ENCODE measurements around the gene PRADC1.

PRADC1 gene

DNA sequence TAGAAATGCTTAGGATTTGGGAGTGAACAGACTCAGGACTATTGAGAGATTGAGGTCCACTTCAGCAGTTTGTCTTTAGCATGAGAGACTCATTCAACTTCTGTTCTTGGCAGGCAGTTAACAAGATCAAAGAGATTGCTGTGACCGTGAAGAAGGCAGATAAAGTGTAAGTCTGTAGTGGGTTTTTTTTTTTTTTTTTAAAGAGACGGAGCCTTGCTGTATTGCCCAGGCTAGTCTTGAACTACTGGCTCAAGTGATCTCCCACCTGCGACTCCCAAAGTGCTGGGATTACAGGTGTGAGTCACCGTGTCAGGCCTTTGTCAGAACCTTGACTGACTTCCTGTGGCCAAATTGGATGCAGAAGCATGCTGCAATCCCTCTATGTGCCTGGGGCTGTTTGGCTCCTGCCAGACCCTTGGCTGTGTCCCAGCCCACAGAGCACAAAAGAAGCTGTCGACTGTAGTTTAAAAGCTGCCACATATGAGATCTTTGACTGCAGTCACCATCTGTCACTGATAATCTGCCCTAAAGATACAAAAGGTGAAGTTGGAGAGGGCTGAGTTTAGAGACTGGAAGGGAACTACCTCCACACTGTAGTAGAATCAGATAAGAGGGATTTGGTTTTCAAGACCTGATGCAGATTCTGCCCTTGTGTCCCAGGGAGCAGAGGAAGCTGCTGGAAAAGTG is 11.0 kb upstream of the PRADC1 start:
- intact Hi-C loops (cut with DNase I): no loop called here
- no peak for DNase-seq

DNA sequence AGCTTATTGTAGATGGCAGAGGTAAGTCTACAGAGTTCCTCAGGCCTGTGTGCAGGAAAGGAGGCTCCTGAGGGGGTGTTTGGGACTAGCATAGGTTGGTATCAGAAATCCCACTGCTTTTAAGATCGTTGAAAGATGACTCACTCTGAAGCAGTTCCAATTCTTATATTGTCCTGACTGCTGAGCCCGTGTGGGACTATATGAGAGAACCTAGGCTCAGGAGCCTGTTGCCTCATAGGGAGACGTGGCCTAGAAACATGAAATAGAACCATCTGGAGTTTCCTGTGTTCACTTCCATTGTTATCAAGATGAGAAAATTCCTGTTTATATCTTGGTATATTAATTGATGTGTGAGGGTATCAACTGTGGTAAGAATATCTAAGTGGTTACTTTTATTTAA is 6.7 kb upstream of the PRADC1 start:
- DNase-seq: no peak
- intact Hi-C loops (cut with DNase I): loop anchor here (10.0 kb wide), 1 partner anchor 165 kb away; the partner anchor contains the start of gene SFXN5

DNA sequence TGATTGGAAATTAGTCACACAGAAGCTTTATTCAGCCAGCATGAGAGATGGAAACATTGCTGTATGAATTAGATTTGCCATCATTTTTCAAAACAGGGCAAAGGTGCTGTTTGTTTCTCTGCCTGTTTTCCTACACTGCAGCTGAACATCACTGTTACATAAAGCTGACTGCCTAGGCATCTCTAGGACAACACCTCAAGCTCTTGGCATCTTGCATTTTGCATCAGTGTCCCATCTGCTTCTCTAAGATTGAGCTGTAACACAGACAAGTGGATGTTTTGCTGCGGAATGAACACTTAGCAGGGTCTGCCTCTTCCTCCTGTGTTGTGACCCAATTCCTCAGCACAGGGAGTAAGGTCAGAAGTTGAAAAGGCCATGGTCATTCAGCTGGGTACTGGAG is 5.9 kb upstream of the PRADC1 start:
- intact Hi-C loops (cut with DNase I): loop anchor here (10.0 kb wide), 1 partner anchor 164 kb away; the partner anchor contains the start of gene SFXN5
- DNase-seq: no peak

GRCh38 chr2:73238149-73238548 is 5.1 kb upstream of the PRADC1 start:
- intact Hi-C loops (cut with DNase I): loop anchor here (10.0 kb wide), 1 partner anchor 163 kb away; the partner anchor contains the start of gene SFXN5
- DNase-seq: no peak

DNA sequence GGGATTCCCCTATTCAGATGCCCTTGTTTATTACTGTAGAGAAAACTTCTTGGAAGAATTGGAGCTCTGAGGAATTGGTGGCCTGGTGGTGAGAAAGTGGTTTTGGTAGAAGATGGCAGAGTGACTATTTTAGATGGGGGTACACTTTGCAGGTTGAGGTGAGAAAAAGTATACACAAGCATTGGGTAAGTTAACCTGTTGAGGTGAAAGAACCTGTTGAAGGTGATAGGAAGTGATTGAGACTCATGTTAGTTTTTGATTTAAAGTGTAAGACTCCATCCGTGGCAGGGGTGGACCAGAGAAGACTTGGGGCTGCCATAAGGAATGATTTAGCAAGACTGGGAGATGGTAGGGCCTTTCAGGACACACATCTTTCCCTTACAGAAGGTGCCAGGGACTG is 4.1 kb upstream of the PRADC1 start:
- no peak for DNase-seq
- intact Hi-C loops (cut with DNase I): loop anchor here (10.0 kb wide), 1 partner anchor 162 kb away; the partner anchor contains the start of gene SFXN5

DNA sequence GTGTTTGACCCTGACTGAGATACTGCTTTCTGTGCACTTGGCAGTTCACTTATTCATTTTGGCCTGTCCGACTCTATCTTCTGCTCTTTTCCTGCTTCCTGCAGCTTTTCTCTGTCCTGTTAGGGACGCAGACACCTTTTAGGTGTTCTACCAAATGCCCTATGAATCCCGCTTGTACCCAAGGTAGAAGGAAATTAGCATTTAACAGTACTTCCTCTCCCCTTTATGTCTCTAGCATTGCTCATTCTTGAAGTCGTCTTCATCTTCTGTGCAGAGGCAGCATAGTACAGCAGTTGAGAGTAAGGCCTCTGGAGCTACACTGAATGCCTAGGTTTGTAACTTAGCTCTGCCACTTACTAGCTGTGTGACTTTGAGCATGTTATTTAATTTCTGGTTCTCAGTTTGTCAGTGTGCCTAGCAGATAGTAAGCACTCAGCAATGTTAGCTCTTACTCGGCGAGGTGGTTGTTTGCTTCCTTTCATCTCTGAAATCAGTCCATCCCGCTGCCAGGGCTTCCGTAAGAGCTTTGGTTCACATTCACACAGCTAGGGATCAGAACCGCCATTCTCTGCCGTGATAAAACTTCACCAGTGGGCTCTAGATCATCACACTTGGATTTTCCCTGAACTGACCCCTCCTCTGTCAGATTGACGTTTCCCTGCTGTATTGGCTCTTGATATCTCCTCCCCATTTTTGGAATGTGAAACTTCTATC is 2.4 kb upstream of the PRADC1 start:
- intact Hi-C loops (cut with DNase I): loop anchor here (10.0 kb wide), 1 partner anchor 161 kb away; the partner anchor contains the start of gene SFXN5
- DNase-seq: no peak

DNA sequence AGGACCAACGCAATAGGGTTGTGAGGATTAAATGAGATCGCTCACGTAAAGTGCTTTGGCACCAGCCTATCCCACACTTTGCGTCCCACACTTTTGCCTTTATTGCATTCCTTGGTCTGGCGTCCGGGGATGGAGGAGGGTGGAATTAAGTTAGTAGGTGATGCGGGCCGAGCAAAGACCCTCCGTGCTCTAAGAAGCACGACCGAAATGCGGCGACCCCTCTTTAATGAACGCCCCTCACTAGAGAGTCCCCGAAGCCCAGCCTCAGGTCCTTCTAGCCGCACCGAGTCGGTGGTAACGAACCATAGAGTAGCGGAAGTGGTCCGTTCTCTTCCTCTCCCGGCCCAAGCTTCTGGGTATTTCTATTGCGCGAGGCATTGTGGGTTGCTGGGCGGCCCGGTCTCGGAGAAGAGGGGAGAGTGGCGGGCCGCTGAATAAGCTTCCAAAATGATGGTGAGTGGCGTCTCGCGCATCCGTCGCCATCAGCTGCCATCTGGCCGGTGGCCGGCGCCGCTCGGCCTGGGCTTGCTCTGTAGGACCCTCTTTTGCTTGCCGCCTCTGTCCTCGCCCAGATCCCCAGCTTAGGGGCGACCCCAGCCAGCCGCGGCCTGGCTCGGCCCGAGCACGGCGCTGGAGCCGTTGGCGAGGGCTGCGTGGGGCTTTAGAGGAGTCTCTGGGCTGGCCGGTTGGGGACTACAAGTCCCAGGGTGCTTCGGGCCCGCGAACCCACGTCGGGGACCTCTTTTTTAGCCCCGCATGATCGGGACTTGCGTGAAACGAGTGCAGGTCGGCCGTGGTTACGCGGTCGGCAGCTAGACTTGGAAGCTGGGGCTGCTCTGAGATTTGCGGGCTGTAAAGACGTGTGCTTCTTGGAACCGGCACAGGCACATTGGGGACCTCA is 1.1 kb upstream of the PRADC1 start, which contains the start of gene CCT7:
CCT7 (plus strand) TSS at position 377 of the 901 bp plus-strand sequence; CDS start at position 448, 71 bp downstream.
- intact Hi-C loops (cut with DNase I): loop anchor here (10.0 kb wide), 1 partner anchor 159 kb away; the partner anchor contains the start of gene SFXN5
- peak; percentile 90 to 98 (median 95) for DNase-seq

- peak in 6 of 42 donors; percentile 16 to 47 (median 27) for DNase-seq
- intact Hi-C loops (cut with DNase I): loop anchor here (10.0 kb wide), 1 partner anchor 158 kb away; the partner anchor contains the start of gene SFXN5
These were observed 461 bp downstream of the PRADC1 start for GRCh38 chr2:73232403-73233153.

DNA sequence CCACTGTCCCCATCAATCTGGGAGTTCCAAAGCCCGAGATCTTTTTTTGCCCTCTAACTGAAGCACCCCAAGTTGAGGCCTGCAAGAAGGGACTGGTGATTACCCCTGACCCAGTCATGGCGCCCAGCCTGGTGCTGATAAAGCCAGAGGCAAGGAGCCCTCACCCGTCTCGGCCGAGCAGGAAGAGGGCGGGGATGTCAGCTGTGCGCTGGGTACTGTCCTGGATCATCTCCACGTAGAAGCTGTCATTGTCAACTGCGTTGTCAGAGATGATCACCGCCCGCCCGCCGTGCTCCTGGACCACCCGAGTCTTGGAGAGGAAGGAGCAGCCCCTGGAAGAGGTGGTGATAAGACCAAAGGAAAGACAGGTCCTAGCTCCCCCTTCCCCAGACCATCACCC is 4.4 kb downstream of the PRADC1 start:
- no peak for DNase-seq
- intact Hi-C loops (cut with DNase I): no loop called here

GRCh38 chr2:73227086-73227485 is 6.0 kb downstream of the PRADC1 start:
- intact Hi-C loops (cut with DNase I): no loop called here

DNA sequence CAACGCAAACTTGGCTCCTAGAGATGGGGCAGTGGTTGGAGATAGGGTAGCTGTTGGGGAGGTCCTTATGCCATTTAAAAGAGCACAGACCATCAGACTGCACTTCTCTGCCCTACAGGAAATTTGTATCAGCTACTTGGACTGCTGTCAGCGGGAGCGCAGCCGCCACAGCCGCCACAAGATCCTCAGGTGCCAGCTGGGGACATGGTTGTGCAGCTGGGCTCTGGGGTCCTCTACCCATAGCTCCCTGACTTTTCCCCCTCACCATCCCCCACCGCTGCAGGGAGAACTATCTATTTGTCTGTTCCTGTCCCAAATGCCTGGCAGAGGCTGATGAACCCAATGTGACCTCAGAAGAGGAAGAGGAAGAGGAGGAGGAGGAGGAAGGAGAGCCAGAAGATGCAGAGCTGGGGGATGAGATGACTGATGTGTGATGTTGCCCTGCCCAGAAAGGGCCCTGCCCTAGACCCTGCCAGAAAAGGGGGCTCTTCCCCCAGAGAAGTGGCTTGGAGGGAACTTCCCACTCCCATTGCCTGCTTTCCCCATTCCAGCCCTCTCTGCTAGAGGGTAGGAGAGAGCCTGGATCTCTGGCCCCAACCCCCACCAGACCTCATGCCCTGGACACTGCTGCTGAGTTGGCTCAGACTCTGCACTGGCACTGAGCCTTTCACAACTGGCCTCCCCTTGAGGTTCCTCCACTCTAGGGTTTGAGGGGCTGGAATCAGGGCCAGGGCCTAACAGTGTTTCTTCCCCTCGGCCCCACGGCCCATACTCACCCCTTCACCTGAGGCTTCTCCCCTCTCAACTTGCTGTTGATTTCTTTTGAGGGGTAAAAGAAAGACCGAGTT is 7.3 kb downstream of the PRADC1 start:
- intact Hi-C loops (cut with DNase I): no loop called here
- DNase-seq: no peak

More at GRCh38 chr2:73227086-73227485, 6.0 kb downstream of the PRADC1 start:
- DNase-seq: no peak

DNA sequence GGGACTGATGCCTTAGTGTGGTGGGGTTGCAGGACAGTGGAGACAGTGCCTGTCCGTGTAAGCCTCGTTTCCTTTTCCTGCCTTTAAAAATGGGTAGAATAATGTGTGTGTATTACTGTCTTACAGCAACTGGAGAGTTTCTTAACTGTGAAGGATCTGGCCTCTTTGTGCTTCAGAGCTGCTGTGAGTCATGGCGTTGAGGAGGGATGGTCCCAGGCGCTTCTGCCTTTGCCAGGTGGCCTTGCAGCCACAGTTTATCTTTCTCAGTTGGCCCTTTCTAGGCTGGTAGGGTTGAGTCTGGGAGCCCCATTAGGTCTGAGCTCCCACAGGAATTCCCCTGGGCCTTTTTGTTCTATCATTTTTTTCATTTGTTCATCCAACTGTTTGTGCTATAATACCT is 9.2 kb downstream of the PRADC1 start:
- intact Hi-C loops (cut with DNase I): no loop called here
- DNase-seq: no peak

DNA sequence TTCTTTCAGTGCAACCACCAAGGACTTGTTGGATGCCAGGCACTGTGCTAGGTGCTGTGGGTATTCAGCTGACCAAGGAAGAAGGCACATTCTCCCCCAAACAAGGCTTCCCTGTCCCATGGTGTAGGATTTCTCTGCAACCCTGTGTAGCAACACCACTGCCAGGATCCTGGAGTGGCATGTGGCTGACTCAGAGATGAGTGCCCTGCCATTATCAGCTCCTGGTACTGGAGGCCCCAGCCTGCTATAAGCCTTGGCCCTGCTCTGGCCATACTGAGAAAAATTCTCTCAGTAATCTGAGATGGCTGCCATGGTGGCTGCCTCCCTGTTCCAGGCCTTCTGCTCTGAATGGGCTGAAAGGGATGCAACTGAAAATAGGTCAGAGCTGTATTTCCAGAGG is 14.7 kb downstream of the PRADC1 start:
- intact Hi-C loops (cut with DNase I): no loop called here
- DNase-seq: no peak

DNA sequence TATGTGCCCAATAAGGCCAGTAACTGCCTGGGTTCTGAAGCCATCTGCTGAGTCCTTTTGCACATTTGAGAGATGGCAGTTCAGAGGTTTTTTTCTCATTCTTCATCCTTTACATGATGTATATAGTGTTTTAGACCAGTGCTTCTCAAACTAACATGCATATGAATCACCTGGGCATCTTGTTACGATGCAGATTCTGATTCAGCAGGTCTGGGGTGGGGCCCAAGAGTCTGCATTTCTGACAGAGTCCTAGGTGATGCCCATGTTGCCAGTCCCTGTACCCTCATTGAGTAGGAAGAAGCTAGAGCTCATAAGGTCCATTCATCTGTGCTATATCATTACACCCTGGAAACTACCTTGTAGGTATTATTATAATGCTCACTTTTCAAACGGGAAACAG is 15.2 kb downstream of the PRADC1 start:
- intact Hi-C loops (cut with DNase I): no loop called here
- no peak for DNase-seq

- no peak for DNase-seq
- intact Hi-C loops (cut with DNase I): no loop called here
These were observed 15.9 kb downstream of the PRADC1 start for GRCh38 chr2:73217160-73217559.

- no peak for DNase-seq
- intact Hi-C loops (cut with DNase I): no loop called here
These were observed 17.8 kb downstream of the PRADC1 start for GRCh38 chr2:73215254-73215653.

Data from head of caudate nucleus (tissue), 42 donors.